K562 (cell line): ENCODE measurements around the gene SPPL3. TPM values are rescaled to one million over a fixed set of nuclear protein-coding genes. Genes with fewer than 3 reads are reported as not detected.

Experiments
- ATAC-seq: fragments of 200-7000 bp; cut with Tn5 transposase; 3 replicates; pipeline ENCODE4 v1.9.1; 2020; ENCODE audit warnings: moderate library complexity
- BruUV-seq: library from RNA; stranded (reverse); fragments of 400-500 nt; replicated peaks from 2 replicates; lab custom pipeline; 2021; lab: Mats Ljungman, UMichigan
- CTCF ChIA-PET: fragments of 300-600 bp; formaldehyde crosslinking; extraction: SDS; loops from one replicate; lab custom pipeline; 2021; ENCODE audit warnings: low intra/inter-chr PET ratio; lab: Yijun Ruan, JAX
- POLR2A ChIA-PET: fragments of 300-600, 350-650 bp; sonication (Branson Sonifier 250); formaldehyde crosslinking; extraction: SDS; loops from one replicate; lab custom pipeline; 2021; ENCODE audit warnings: antibody characterized with exemption, inconsistent platforms; lab: Yijun Ruan, JAX
- DNase-seq, 4 experiments: peaks; one replicate each; pipeline versions ENCODE4 v3.0.0 to v3.0.0-alpha.2; 2011 to 2018; ENCODE audit warnings: low spot score in 3 of 4, mixed read lengths in 3 of 4; ENCODE audit errors: extremely low read depth in 1 of 4
- FAIRE-seq: peaks from 2 replicates; lab custom pipeline; 2011; peaks lifted over from hg19 to GRCh38; lab: Jason Lieb, UNC
- H2AFZ ChIP-seq: 2 replicates; pipeline ENCODE4 v1.6.0; 2011; ENCODE audit warnings: low read depth, low read length, control low read depth, inconsistent platforms
- H3K27ac ChIP-seq: fragments of 200-600 bp; 3 replicates; pipeline ENCODE4 v1.8.0; 2011; ENCODE audit warnings: low read depth, mild to moderate bottlenecking, control low read depth, inconsistent platforms, low read length, moderate library complexity, mixed read lengths; ENCODE audit errors: extremely low read depth
- H3K27me3 ChIP-seq, 2 experiments: fragments of 300-600 bp in 1 of 2; 2 replicates in 1 of 2; 3 replicates in 1 of 2; pipeline versions ENCODE4 v1.6.0 to v1.8.0; 2011; ENCODE audit warnings: inconsistent platforms in 2 of 2, low read length in 2 of 2, mild to moderate bottlenecking in 1 of 2, mixed read lengths in 1 of 2, moderate library complexity in 1 of 2; ENCODE audit not compliant: control insufficient read depth in 2 of 2, insufficient read depth in 2 of 2
- H3K36me3 ChIP-seq: fragments of 300-600 bp; 3 replicates; pipeline ENCODE4 v1.8.0; 2011; ENCODE audit warnings: mild to moderate bottlenecking, low read length, inconsistent platforms; ENCODE audit not compliant: control insufficient read depth, insufficient read depth
- H3K4me1 ChIP-seq, 2 experiments: fragments of 200-600 bp in 1 of 2; replicated peaks in 1 of 2; 2 replicates in 1 of 2; 3 replicates in 1 of 2; pipeline versions ENCODE4 v1.5.1 to v1.8.0; 2011; ENCODE audit warnings: inconsistent platforms in 2 of 2, low read length in 2 of 2, mild to moderate bottlenecking in 1 of 2, mixed read lengths in 1 of 2, moderate library complexity in 1 of 2; ENCODE audit not compliant: control insufficient read depth in 2 of 2, insufficient read depth in 2 of 2
- H3K4me2 ChIP-seq: 2 replicates; pipeline ENCODE4 v1.6.1; 2011; ENCODE audit warnings: low read length, control low read depth, inconsistent platforms, mixed read lengths; ENCODE audit not compliant: insufficient read depth
- H3K4me3 ChIP-seq: fragments of 200-600 bp; sonication (generic), shearing (Covaris generic); 2 replicates; pipeline ENCODE4 v1.5.1; 2016; ENCODE audit warnings: control low read depth, inconsistent platforms
- H3K79me2 ChIP-seq: fragments of 200-600 bp; 3 replicates; pipeline ENCODE4 v1.8.0; 2011; ENCODE audit warnings: low read length, inconsistent platforms; ENCODE audit not compliant: control insufficient read depth, insufficient read depth
- H3K9ac ChIP-seq, 2 experiments: 2 replicates each; pipeline versions ENCODE4 v1.6.0 to v1.6.1; 2011; ENCODE audit warnings: low read depth in 2 of 2, low read length in 2 of 2, control low read depth in 1 of 2, inconsistent platforms in 1 of 2, mild to moderate bottlenecking in 1 of 2, mixed read lengths in 1 of 2; ENCODE audit not compliant: insufficient read depth in 1 of 2
- H3K9me1 ChIP-seq: one replicate; pipeline ENCODE4 v1.6.0; 2011; ENCODE audit warnings: inconsistent platforms, mild to moderate bottlenecking, low read length, moderate library complexity; ENCODE audit not compliant: control insufficient read depth, insufficient read depth
- H3K9me3 ChIP-seq: replicated peaks from 2 replicates; pipeline ENCODE4 v1.5.1; 2011; ENCODE audit warnings: low read depth, low read length, inconsistent platforms; ENCODE audit not compliant: control insufficient read depth, insufficient read depth
- H4K20me1 ChIP-seq: replicated peaks from 2 replicates; pipeline ENCODE4 v1.6.1; 2011; ENCODE audit warnings: low read length, inconsistent platforms, mixed read lengths; ENCODE audit not compliant: control insufficient read depth, insufficient read depth
- BRD4 ChIP-seq: fragments of 200-600 bp; sonication (generic); IDR thresholded peaks from 2 replicates; pipeline ENCODE4 v1.6.1; 2017; ENCODE audit warnings: inconsistent platforms
- EWSR1 ChIP-seq: fragments of 450-650 bp; IDR thresholded peaks from 2 replicates; pipeline ENCODE4 v1.6.1; 2018; ENCODE audit warnings: borderline replicate concordance, mild to moderate bottlenecking, low read depth, moderate library complexity; ENCODE audit not compliant: partially characterized antibody
- MAFG ChIP-seq: fragments of 450-650 bp; conservative IDR thresholded peaks from 2 replicates; pipeline ENCODE4 v1.6.1; 2016; ENCODE audit warnings: missing genetic modification characterization, missing compliant biosample characterization
- POLR2G ChIP-seq: fragments of 200-400 bp; formaldehyde crosslinking; IDR thresholded peaks from 2 replicates; pipeline ENCODE4 v1.6.1; 2017; ENCODE audit warnings: low read depth, mild to moderate bottlenecking, antibody characterized with exemption, low read length, moderate library complexity
- RBM22 ChIP-seq: fragments of 200-400 bp; formaldehyde crosslinking; IDR thresholded peaks from 2 replicates; pipeline ENCODE4 v1.6.1; 2018; ENCODE audit warnings: low read length, low read depth; ENCODE audit not compliant: poor library complexity, severe bottlenecking
- SAP30 ChIP-seq: fragments of 200-600 bp; sonication (generic); IDR thresholded peaks from 2 replicates; pipeline ENCODE4 v1.6.1; 2012; ENCODE audit warnings: borderline replicate concordance, low read depth, mild to moderate bottlenecking, moderate library complexity, low read length, control low read depth, inconsistent platforms; ENCODE audit not compliant: insufficient read depth, poor library complexity, severe bottlenecking
- WGBS: fragments of 100-300 bp; shearing (Covaris generic); methylation state at CpG from one replicate; pipeline ENCODE4 v1.1.6; 2016; ENCODE audit warnings: low coverage, mixed read lengths; ENCODE audit not compliant: insufficient coverage; ENCODE audit errors: missing lambda C conversion rate; 5-methylcytosine and 5-hydroxymethylcytosine counted together
- in situ Hi-C: fragments of 300-500 bp; cut with MboI; formaldehyde crosslinking; loops from 4 replicates; pipeline ENCODE4 v1.15.0; 2018; ENCODE audit warnings: inconsistent platforms, mixed read lengths
- intact Hi-C: fragments of 100-400 bp; cut with micrococcal nuclease; formaldehyde crosslinking; loops from 2 replicates; pipeline ENCODE4 v1.14.2; 2022
- polyA plus RNA-seq, 8 experiments: library from polyadenylated mRNA; depleted of rRNA in 4 of 8; stranded (reverse) in 5 of 8; unstranded in 3 of 8; fragments of >200 nt; fragmentation: Nextera tagmentation in 2 of 8; fragmentation: Illumina TruSeq in 1 of 8; extraction: Ambion mirVana in 2 of 8; extraction: Trizol in 1 of 8; gene quantifications; 2 replicates each; pipeline versions ENCODE4 v1.2.1 to v1.2.3, GENCODE V29; 2011 to 2014; ENCODE audit warnings: inconsistent platforms in 1 of 8, missing spikeins in 1 of 8
- total RNA-seq, 7 experiments: library from RNA; depleted of rRNA in 6 of 7; stranded (reverse); fragments of >200 nt in 6 of 7; fragmentation: Illumina TruSeq in 2 of 7; extraction: Trizol in 2 of 7; gene quantifications; 2 replicates each; pipeline versions ENCODE4 v1.2.1 to v1.2.3, GENCODE V29; 2011 to 2021; ENCODE audit warnings: low replicate concordance in 1 of 7
- TF ChIP-seq, protein P1 (sequence below): IDR thresholded peaks from 2 replicates; pipeline ENCODE4 v1.6.1; 2011; ENCODE audit warnings: borderline replicate concordance, low read depth, mild to moderate bottlenecking, moderate library complexity, low read length; ENCODE audit not compliant: insufficient read depth, poor library complexity, severe bottlenecking
- TF ChIP-seq, protein P2 (sequence below): fragments of 250-450 bp; sonication (Bioruptor Pico); IDR thresholded peaks from 2 replicates; pipeline ENCODE4 v1.8.0; 2022; ENCODE audit warnings: moderate library complexity, mild to moderate bottlenecking, inconsistent platforms

Gene SPPL3
- total and polyA plus RNA-seq, 9 of the 15 experiments (the other 6 are each of a cell fraction or from before 2014, with no cell fraction given): 2.9 to 32.1 (median 7.1) TPM

DNA sequence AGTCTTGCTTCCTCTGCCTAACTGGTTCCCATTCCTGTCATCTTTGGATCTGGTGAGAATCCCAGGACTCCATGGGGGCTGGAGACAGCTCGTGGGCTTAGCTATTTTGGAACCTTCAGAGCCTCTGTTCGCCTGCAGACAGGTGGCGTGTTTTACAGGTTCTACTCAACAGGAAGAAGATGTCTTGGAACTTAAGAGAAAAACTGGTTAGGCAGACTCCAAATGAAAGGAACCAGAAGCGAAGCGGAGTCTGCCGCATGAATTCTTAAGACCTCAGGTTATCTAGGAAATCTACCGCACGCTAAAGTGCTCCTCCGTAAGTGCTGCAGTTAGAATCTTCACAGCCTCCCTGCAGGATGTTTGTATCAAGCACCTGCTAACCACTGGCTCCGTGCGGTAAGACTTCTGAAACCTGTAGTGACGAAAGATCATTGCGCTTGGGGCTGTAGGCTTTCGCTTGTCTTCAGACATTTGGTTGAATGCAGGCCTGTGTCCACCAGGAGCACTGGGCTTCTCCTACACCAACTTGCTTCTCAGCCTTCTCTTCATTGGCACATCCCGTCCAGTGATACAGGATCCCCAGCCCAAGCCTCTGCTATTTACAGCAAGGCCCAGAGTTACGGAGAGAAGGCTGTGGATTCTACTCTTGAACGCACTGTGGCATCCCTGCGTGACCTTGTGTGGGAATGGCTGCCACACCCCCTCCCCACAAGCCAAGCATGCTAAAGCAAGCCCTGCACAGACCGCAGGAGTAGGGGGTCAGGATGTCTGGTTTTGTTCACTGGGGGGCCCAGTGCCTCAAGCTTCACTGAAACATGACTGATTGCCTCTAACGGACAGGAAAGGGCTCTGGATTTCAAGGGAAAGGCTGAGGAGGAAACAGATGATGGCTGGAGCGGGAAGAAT is 143.6 kb downstream of the SPPL3 start (continued):
- TF ChIP-seq, protein P1, sequence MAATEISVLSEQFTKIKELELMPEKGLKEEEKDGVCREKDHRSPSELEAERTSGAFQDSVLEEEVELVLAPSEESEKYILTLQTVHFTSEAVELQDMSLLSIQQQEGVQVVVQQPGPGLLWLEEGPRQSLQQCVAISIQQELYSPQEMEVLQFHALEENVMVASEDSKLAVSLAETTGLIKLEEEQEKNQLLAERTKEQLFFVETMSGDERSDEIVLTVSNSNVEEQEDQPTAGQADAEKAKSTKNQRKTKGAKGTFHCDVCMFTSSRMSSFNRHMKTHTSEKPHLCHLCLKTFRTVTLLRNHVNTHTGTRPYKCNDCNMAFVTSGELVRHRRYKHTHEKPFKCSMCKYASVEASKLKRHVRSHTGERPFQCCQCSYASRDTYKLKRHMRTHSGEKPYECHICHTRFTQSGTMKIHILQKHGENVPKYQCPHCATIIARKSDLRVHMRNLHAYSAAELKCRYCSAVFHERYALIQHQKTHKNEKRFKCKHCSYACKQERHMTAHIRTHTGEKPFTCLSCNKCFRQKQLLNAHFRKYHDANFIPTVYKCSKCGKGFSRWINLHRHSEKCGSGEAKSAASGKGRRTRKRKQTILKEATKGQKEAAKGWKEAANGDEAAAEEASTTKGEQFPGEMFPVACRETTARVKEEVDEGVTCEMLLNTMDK: no peak
- TF ChIP-seq, protein P2, sequence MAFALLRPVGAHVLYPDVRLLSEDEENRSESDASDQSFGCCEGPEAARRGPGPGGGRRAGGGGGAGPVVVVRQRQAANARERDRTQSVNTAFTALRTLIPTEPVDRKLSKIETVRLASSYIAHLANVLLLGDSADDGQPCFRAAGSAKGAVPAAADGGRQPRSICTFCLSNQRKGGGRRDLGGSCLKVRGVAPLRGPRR: no peak
- no peak for TF ChIP-seq BRD4

DNA sequence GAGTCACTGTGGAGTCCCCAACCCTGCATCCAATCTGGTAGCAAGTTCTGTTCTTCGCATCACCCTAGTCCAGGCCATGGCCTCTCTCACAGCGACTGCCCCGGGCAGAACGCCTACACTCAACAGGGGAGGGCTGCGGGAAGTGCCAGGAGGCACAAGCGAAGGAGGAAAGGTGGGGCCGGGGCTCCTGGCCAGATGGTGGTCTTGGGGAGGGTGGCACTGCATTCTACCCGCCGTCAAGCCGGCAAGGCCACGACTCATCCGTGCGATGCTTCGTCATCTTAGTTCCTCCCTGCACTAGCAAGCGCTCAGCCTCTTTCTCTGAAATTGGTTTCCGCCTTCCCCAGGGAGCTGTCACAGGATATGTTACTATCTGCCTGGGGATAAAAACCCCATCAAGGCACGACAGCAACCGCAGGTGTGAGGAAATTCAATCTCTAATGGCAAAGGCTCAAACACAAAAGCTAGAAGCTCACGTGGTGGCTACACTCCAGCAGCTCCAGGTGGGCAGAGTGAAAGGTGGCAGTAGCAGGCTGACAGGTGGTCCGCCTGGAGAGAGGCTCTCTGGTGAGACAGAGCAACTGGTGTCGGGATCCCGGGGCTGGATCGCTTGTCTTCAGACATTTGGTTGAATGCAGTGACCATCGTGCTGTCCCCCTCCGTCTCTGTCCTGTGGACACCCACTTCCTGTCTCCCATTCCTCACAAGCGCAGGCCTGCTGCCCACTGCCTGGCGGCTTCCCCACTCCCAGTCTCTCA is 144.4 kb downstream of the SPPL3 start:
- FAIRE-seq (no peak), DNase-seq (no peak), ATAC-seq (peak; percentile 48; the same call in 2 of the 3 replicates)
- WGBS: 72% methylated on average over 27 of the region's 27 CpGs
- Histone ChIP-seq H3K27me3 (no peaks in the 10 kb centered on the region), H3K27ac (no peak overlapping the region), H3K79me2 (no peaks in the 10 kb centered on the region), H3K36me3 (peaks cover 20% of the 10 kb centered on the region; the same call in 1 of the 3 replicates), H3K4me2 (no peak overlapping the region), H3K9me3 (no peaks in the 10 kb centered on the region), H3K4me1 (peaks cover 0 to 4% of the 10 kb centered on the region in 2 experiments; a peak in 1 of 5 replicates), H2AFZ (no peak overlapping the region), H3K9ac (no peak overlapping the region; a peak in 1 of 4 replicates), H4K20me1 (no peaks in the 10 kb centered on the region), H3K4me3 (no peak overlapping the region), H3K9me1 (no peaks in the 10 kb centered on the region)
- TF ChIP-seq RBM22: peak; percentile 44
- no peak for TF ChIP-seq EWSR1
- TF ChIP-seq POLR2G: 0 out of 2 replicates have a peak, but pooled peaks have one; percentile 32
- TF ChIP-seq SAP30: no peak
- TF ChIP-seq MAFG (tag): 0 out of 2 replicates have a peak, but pooled peaks have one; percentile 9
- in situ Hi-C loops (no loop called here), intact Hi-C loops (no loop called here)
- ChIA-PET POLR2A (interaction anchor here (0.7 to 1.4 kb wide), 2 partner anchors 16 to 39 kb away, joined by 3 to 5 read pairs; no protein-coding TSS in a partner anchor), CTCF (no interaction called here)
- BruUV-seq: no TSS peak
